K562 (cell line): ENCODE measurements around the gene PPP1R3G. TPM values are rescaled to one million over a fixed set of nuclear protein-coding genes. Genes with fewer than 3 reads are reported as not detected.

Source experiments
- ATAC-seq: fragments of 200-7000 bp; cut with Tn5 transposase; 3 replicates; pipeline ENCODE4 v1.9.1; 2020; ENCODE audit warnings: moderate library complexity
- BruUV-seq: library from RNA; stranded (reverse); fragments of 400-500 nt; replicated peaks from 2 replicates; lab custom pipeline; 2021; lab: Mats Ljungman, UMichigan
- CTCF ChIA-PET: fragments of 300-600 bp; formaldehyde crosslinking; extraction: SDS; loops from one replicate; lab custom pipeline; 2021; ENCODE audit warnings: low intra/inter-chr PET ratio; lab: Yijun Ruan, JAX
- POLR2A ChIA-PET: fragments of 300-600, 350-650 bp; sonication (Branson Sonifier 250); formaldehyde crosslinking; extraction: SDS; loops from one replicate; lab custom pipeline; 2021; ENCODE audit warnings: antibody characterized with exemption, inconsistent platforms; lab: Yijun Ruan, JAX
- DNase-seq, 4 experiments: peaks; one replicate each; pipeline versions ENCODE4 v3.0.0 to v3.0.0-alpha.2; 2011 to 2018; ENCODE audit warnings: low spot score in 3 of 4, mixed read lengths in 3 of 4; ENCODE audit errors: extremely low read depth in 1 of 4
- FAIRE-seq: peaks from 2 replicates; lab custom pipeline; 2011; peaks lifted over from hg19 to GRCh38; lab: Jason Lieb, UNC
- H2AFZ ChIP-seq: 2 replicates; pipeline ENCODE4 v1.6.0; 2011; ENCODE audit warnings: low read depth, low read length, control low read depth, inconsistent platforms
- H3K27ac ChIP-seq: fragments of 200-600 bp; 3 replicates; pipeline ENCODE4 v1.8.0; 2011; ENCODE audit warnings: low read depth, mild to moderate bottlenecking, control low read depth, inconsistent platforms, low read length, moderate library complexity, mixed read lengths; ENCODE audit errors: extremely low read depth
- H3K27me3 ChIP-seq, 2 experiments: fragments of 300-600 bp in 1 of 2; 2 replicates in 1 of 2; 3 replicates in 1 of 2; pipeline versions ENCODE4 v1.6.0 to v1.8.0; 2011; ENCODE audit warnings: inconsistent platforms in 2 of 2, low read length in 2 of 2, mild to moderate bottlenecking in 1 of 2, mixed read lengths in 1 of 2, moderate library complexity in 1 of 2; ENCODE audit not compliant: control insufficient read depth in 2 of 2, insufficient read depth in 2 of 2
- H3K36me3 ChIP-seq: fragments of 300-600 bp; 3 replicates; pipeline ENCODE4 v1.8.0; 2011; ENCODE audit warnings: mild to moderate bottlenecking, low read length, inconsistent platforms; ENCODE audit not compliant: control insufficient read depth, insufficient read depth
- H3K4me1 ChIP-seq, 2 experiments: fragments of 200-600 bp in 1 of 2; replicated peaks in 1 of 2; 2 replicates in 1 of 2; 3 replicates in 1 of 2; pipeline versions ENCODE4 v1.5.1 to v1.8.0; 2011; ENCODE audit warnings: inconsistent platforms in 2 of 2, low read length in 2 of 2, mild to moderate bottlenecking in 1 of 2, mixed read lengths in 1 of 2, moderate library complexity in 1 of 2; ENCODE audit not compliant: control insufficient read depth in 2 of 2, insufficient read depth in 2 of 2
- H3K4me2 ChIP-seq: 2 replicates; pipeline ENCODE4 v1.6.1; 2011; ENCODE audit warnings: low read length, control low read depth, inconsistent platforms, mixed read lengths; ENCODE audit not compliant: insufficient read depth
- H3K4me3 ChIP-seq: fragments of 200-600 bp; sonication (generic), shearing (Covaris generic); 2 replicates; pipeline ENCODE4 v1.5.1; 2016; ENCODE audit warnings: control low read depth, inconsistent platforms
- H3K79me2 ChIP-seq: fragments of 200-600 bp; 3 replicates; pipeline ENCODE4 v1.8.0; 2011; ENCODE audit warnings: low read length, inconsistent platforms; ENCODE audit not compliant: control insufficient read depth, insufficient read depth
- H3K9ac ChIP-seq, 2 experiments: 2 replicates each; pipeline versions ENCODE4 v1.6.0 to v1.6.1; 2011; ENCODE audit warnings: low read depth in 2 of 2, low read length in 2 of 2, control low read depth in 1 of 2, inconsistent platforms in 1 of 2, mild to moderate bottlenecking in 1 of 2, mixed read lengths in 1 of 2; ENCODE audit not compliant: insufficient read depth in 1 of 2
- H3K9me1 ChIP-seq: one replicate; pipeline ENCODE4 v1.6.0; 2011; ENCODE audit warnings: inconsistent platforms, mild to moderate bottlenecking, low read length, moderate library complexity; ENCODE audit not compliant: control insufficient read depth, insufficient read depth
- H3K9me3 ChIP-seq: replicated peaks from 2 replicates; pipeline ENCODE4 v1.5.1; 2011; ENCODE audit warnings: low read depth, low read length, inconsistent platforms; ENCODE audit not compliant: control insufficient read depth, insufficient read depth
- H4K20me1 ChIP-seq: replicated peaks from 2 replicates; pipeline ENCODE4 v1.6.1; 2011; ENCODE audit warnings: low read length, inconsistent platforms, mixed read lengths; ENCODE audit not compliant: control insufficient read depth, insufficient read depth
- ZNF121 ChIP-seq: sonication (generic); formaldehyde crosslinking; conservative IDR thresholded peaks from 2 replicates; pipeline ENCODE4 v1.8.0; 2022; ENCODE audit warnings: missing genetic modification reagents
- ZNF311 ChIP-seq: fragments of 250-450 bp; sonication (Bioruptor Pico); IDR thresholded peaks from 2 replicates; pipeline ENCODE4 v1.4.0; 2020; ENCODE audit warnings: mild to moderate bottlenecking, moderate library complexity
- ZNF766 ChIP-seq: fragments of 200-800 bp; sonication (Bioruptor generic); conservative IDR thresholded peaks from 2 replicates; pipeline ENCODE4 v1.6.1; 2016; ENCODE audit warnings: missing genetic modification characterization, missing compliant biosample characterization
- WGBS: fragments of 100-300 bp; shearing (Covaris generic); methylation state at CpG from one replicate; pipeline ENCODE4 v1.1.6; 2016; ENCODE audit warnings: low coverage, mixed read lengths; ENCODE audit not compliant: insufficient coverage; ENCODE audit errors: missing lambda C conversion rate; 5-methylcytosine and 5-hydroxymethylcytosine counted together
- in situ Hi-C: fragments of 300-500 bp; cut with MboI; formaldehyde crosslinking; loops from 4 replicates; pipeline ENCODE4 v1.15.0; 2018; ENCODE audit warnings: inconsistent platforms, mixed read lengths
- intact Hi-C: fragments of 100-400 bp; cut with micrococcal nuclease; formaldehyde crosslinking; loops from 2 replicates; pipeline ENCODE4 v1.14.2; 2022
- polyA plus RNA-seq, 8 experiments: library from polyadenylated mRNA; depleted of rRNA in 4 of 8; stranded (reverse) in 5 of 8; unstranded in 3 of 8; fragments of >200 nt; fragmentation: Nextera tagmentation in 2 of 8; fragmentation: Illumina TruSeq in 1 of 8; extraction: Ambion mirVana in 2 of 8; extraction: Trizol in 1 of 8; gene quantifications; 2 replicates each; pipeline versions ENCODE4 v1.2.1 to v1.2.3, GENCODE V29; 2011 to 2014; ENCODE audit warnings: inconsistent platforms in 1 of 8, missing spikeins in 1 of 8
- total RNA-seq, 7 experiments: library from RNA; depleted of rRNA in 6 of 7; stranded (reverse); fragments of >200 nt in 6 of 7; fragmentation: Illumina TruSeq in 2 of 7; extraction: Trizol in 2 of 7; gene quantifications; 2 replicates each; pipeline versions ENCODE4 v1.2.1 to v1.2.3, GENCODE V29; 2011 to 2021; ENCODE audit warnings: low replicate concordance in 1 of 7

The PPP1R3G gene
- total and polyA plus RNA-seq, 9 of the 15 experiments (the other 6 are each of a cell fraction or from before 2014, with no cell fraction given): 0.01 to 0.13 (median 0.01) TPM; not detected in 4

- in situ Hi-C loops (no loop called here), intact Hi-C loops (no loop called here)
- TF ChIP-seq ZNF311 (CRISPR knock-in tag): no peak
- TF ChIP-seq ZNF121 (CRISPR knock-in tag): peak; percentile 63
- DNase-seq (no peak), FAIRE-seq (no peak), ATAC-seq (no peak)
- Histone ChIP-seq H3K9me3 (no peaks in the 10 kb centered on the region), H3K27me3 (no peaks in the 10 kb centered on the region), H3K4me1 (peaks cover 0 to 7% of the 10 kb centered on the region in 2 experiments; a peak in 3 of 5 replicates), H3K79me2 (no peaks in the 10 kb centered on the region), H3K9ac (no peak overlapping the region), H3K9me1 (no peaks in the 10 kb centered on the region), H3K4me3 (no peak overlapping the region), H4K20me1 (no peaks in the 10 kb centered on the region), H3K36me3 (no peaks in the 10 kb centered on the region), H2AFZ (no peak overlapping the region), H3K27ac (no peak overlapping the region), H3K4me2 (no peak overlapping the region)
- WGBS: 79% methylated on average over 3 of the region's 3 CpGs
- POLR2A ChIA-PET: no interaction called here
- no TSS peak for BruUV-seq
- CTCF ChIA-PET: no interaction called here
Measured at GRCh38 chr6:5099537-5099936, 14.4 kb downstream of the PPP1R3G start.

GRCh38 chr6:5100806-5101205 is 15.7 kb downstream of the PPP1R3G start:
- no TSS peak for BruUV-seq
- TF ChIP-seq ZNF766 (CRISPR knock-in tag): no peak
- no peaks in the 10 kb centered on the region for H4K20me1 ChIP-seq
- no peak overlapping the region for H3K9ac ChIP-seq
- no peaks in the 10 kb centered on the region for H3K36me3 ChIP-seq
- no peaks in the 10 kb centered on the region for H3K79me2 ChIP-seq
- FAIRE-seq: no peak
- H3K27ac ChIP-seq: no peak overlapping the region
- no peak; the same call in 2 of the 3 replicates for ATAC-seq
- no peaks in the 10 kb centered on the region for H3K9me3 ChIP-seq
- H3K4me3 ChIP-seq: no peak overlapping the region
- in situ Hi-C loops (no loop called here), intact Hi-C loops (no loop called here)
- H3K4me2 ChIP-seq: no peak overlapping the region
- ChIA-PET CTCF (no interaction called here), POLR2A (interaction anchor here (0.6 to 1.9 kb wide), 2 partner anchors 9 to 105 kb away, joined by 3 to 5 read pairs; no protein-coding TSS in a partner anchor)
- no peak for DNase-seq
- H3K4me1 ChIP-seq: peaks cover 0 to 7% of the 10 kb centered on the region in 2 experiments; a peak in 3 of 5 replicates
- no peak overlapping the region for H2AFZ ChIP-seq
- H3K9me1 ChIP-seq: no peaks in the 10 kb centered on the region
- H3K27me3 ChIP-seq: no peaks in the 10 kb centered on the region
- 47% methylated on average over 7 of the region's 7 CpGs for WGBS
